ENCODE results near the gene FASTKD2. TPM values are rescaled to one million over a fixed set of nuclear protein-coding genes. Genes with fewer than 3 reads are reported as not detected.

Gene FASTKD2
- 32.7 and 39.5 TPM in 2 replicates for total RNA-seq

GRCh38 chr2:206765242-206766056, at the start of gene FASTKD2, which contains the start of gene MDH1B:
Gene FASTKD2, plus strand, starts transcription at chr2:206765606. Its CDS starts 1,088 bp downstream, at chr2:206766694.
Gene MDH1B, minus strand, starts transcription at chr2:206765328. Its CDS starts 57 bp downstream, at chr2:206765271.

GRCh38 chr2:206718296-206718695, 47.1 kb upstream of the FASTKD2 start, which contains the start of gene DYTN:
Gene DYTN, minus strand, starts transcription at chr2:206718396. Its CDS starts 117 bp downstream, at chr2:206718279.

Other genes starting within 250 kb of the FASTKD2 start
- not detected in 2 replicates for gene FAM237A, start 123.1 kb upstream of the FASTKD2 start, total RNA-seq
- gene DYTN, start 47.2 kb upstream of the FASTKD2 start, total RNA-seq: not detected in 2 replicates
- not detected in 2 replicates for gene MDH1B, start 278 bp upstream of the FASTKD2 start, total RNA-seq
- not detected in 2 replicates for gene CPO, start 173.9 kb downstream of the FASTKD2 start, total RNA-seq